ENCODE results near the gene C9orf72.

GRCh38 chr9:27527702-27528075 lies 45.6 kb downstream of the C9orf72 start:
- TF ChIP-seq CTCF (IDR thresholded peaks at IDR 0.05), result no peak
- TF ChIP-seq POLR2A (IDR thresholded peaks at IDR 0.05), result no peak
